Measurements from ENCODE around the gene TRAF2. TPM values are rescaled to one million over a fixed set of nuclear protein-coding genes. Genes with fewer than 3 reads are reported as not detected.

TRAF2 gene
- total and polyA plus RNA-seq, 2 donors (not counting 3 experiments of a cell fraction or from before 2014, with no cell fraction given), result 10.9 to 23.1 TPM

- no peak within 1 kb of the TSS for H3K4me2 ChIP-seq (ENCODE audit: insufficient read depth, low read length)
- TF ChIP-seq POLR2AphosphoS5 (IDR thresholded peaks at IDR 0.05; ENCODE audit: insufficient read depth, low read depth, low read length), result no peak
- no peak for TF ChIP-seq GATA2 (IDR thresholded peaks at IDR 0.05; ENCODE audit: insufficient read depth, insufficient read length, low read depth, low read length)
- no peak for TF ChIP-seq EZH2 (IDR thresholded peaks at IDR 0.05; ENCODE audit: borderline replicate concordance, low read depth, low read length, severe bottlenecking)
- TF ChIP-seq MAX (IDR thresholded peaks at IDR 0.05; ENCODE audit: insufficient read depth, insufficient read length), result no peak
- no peak for TF ChIP-seq POLR2A (IDR thresholded peaks at IDR 0.05; ENCODE audit: low read depth, low read length)
- no peak for TF ChIP-seq CTCF (IDR thresholded peaks at IDR 0.05; ENCODE audit: extremely low read depth in 1 of 2, insufficient read depth in 1 of 2, low read depth in 1 of 2, low read length in 2 of 2)
- no peak for TF ChIP-seq FOS (IDR thresholded peaks at IDR 0.05; ENCODE audit: borderline replicate concordance, insufficient read depth, low read length)
- TF ChIP-seq JUN (IDR thresholded peaks at IDR 0.05; ENCODE audit: borderline replicate concordance, insufficient read depth, insufficient read length, low read depth), result no peak
- TF ChIP-seq MYC (IDR thresholded peaks at IDR 0.05; ENCODE audit: low read depth, low read length), result no peak
- H3K9me1 ChIP-seq (replicated peaks; ENCODE audit: control insufficient read depth, extremely low read depth, insufficient read depth, low read length), result no peaks in the 10 kb centered on the region
- POLR2A ChIA-PET, result interaction anchor here (0.6 kb wide), 2 partner anchors 85 to 620 kb away, joined by 4 read pairs; no protein-coding TSS in a partner anchor
- H3K36me3 ChIP-seq (ENCODE audit: control insufficient read depth in 2 of 2, extremely low read depth in 1 of 2, insufficient read depth in 2 of 2, low read length in 2 of 2), result no peaks in the 10 kb centered on the region
- peaks cover 5% of the 10 kb centered on the region for H3K4me1 ChIP-seq (ENCODE audit: control insufficient read depth, extremely low read depth, insufficient read depth, low read length)
- FAIRE-seq (no peak), DNase-seq (ENCODE audit: low read depth, low spot score) (no peak)
- H3K4me3 ChIP-seq (replicated peaks in 1 of 3; ENCODE audit: insufficient read depth in 1 of 3, low read depth in 1 of 3, low read length in 3 of 3), result no peak within 1 kb of the TSS
- no peak within 1 kb of the TSS for H3K27ac ChIP-seq (ENCODE audit: insufficient read depth, low read depth, low read length)
- no peaks in the 10 kb centered on the region for H3K79me2 ChIP-seq (ENCODE audit: control insufficient read depth, insufficient read depth, low read length)
- no peak within 1 kb of the TSS for H3K9ac ChIP-seq (replicated peaks; ENCODE audit: extremely low read depth, insufficient read depth, low read length)
- dilution Hi-C loops (cut with MboI; ENCODE audit: extremely low pct_ligation_motif_present, low sequenced_read_pairs) (no loop called here), intact Hi-C loops (cut with micrococcal nuclease) (loop anchor here (2.0 kb wide), 1 partner anchor 27 kb away; no protein-coding TSS in a partner anchor)
- no TSS peak for BruUV-seq (replicated peaks)
- no peak within 1 kb of the TSS for H2AFZ ChIP-seq (ENCODE audit: low read depth, low read length)
- no peaks in the 10 kb centered on the region for H4K20me1 ChIP-seq (replicated peaks; ENCODE audit: control insufficient read depth, extremely low read depth, insufficient read depth, low read length)
- CTCF ChIA-PET, result interaction anchor here (1.2 to 1.6 kb wide), 3 partner anchors 13 to 78 kb away, joined by 3 to 4 read pairs (median 3); no protein-coding TSS in a partner anchor
- no peaks in the 10 kb centered on the region for H3K9me3 ChIP-seq (replicated peaks; ENCODE audit: control insufficient read depth, insufficient read depth, low read length)
- no peaks in the 10 kb centered on the region for H3K27me3 ChIP-seq (ENCODE audit: control insufficient read depth in 2 of 2, insufficient read depth in 2 of 2, low read length in 2 of 2)
These were observed 65.4 kb downstream of the TRAF2 start, which contains the start of gene LCN12 for GRCh38 chr9:136951541-136952320. Gene LCN12, plus strand, starts transcription at chr9:136952273. Its CDS starts 55 bp downstream, at chr9:136952328.
